ENCODE results near the gene RAP1GAP. TPM values are rescaled to one million over a fixed set of nuclear protein-coding genes. Genes with fewer than 3 reads are reported as not detected.

The RAP1GAP gene
- total RNA-seq, 4 donors from 2014 or later, result 14.1 to 37.4 (median 28.8) TPM

- peaks cover 0 to 12% (median 9%) of the 10 kb centered on the region in 4 donors for H3K4me1 ChIP-seq
- 54 to 57% methylated on average over 8 to 10 of the region's 10 CpGs for WGBS, 2 donors (ENCODE audit: low coverage in 1 of 2)
- H3K9me3 ChIP-seq, result no peaks in the 10 kb centered on the region
- no peak overlapping the region for H3K4me3 ChIP-seq
- no peaks in the 10 kb centered on the region for H3K36me3 ChIP-seq
- in situ Hi-C loops (cut with MboI; ENCODE audit: low pct_ligation_motif_present in 1 of 4, low pct_unique_long_range_greater_than_20kb in 1 of 4, low sequenced_read_pairs in 3 of 4), result no loop called here
- peak; percentile 57 for DNase-seq
- peak overlapping the region; percentile 40 to 69 (median 42) for H3K27ac ChIP-seq
- peaks cover 13% of the 10 kb centered on the region for H3K27me3 ChIP-seq
- TF ChIP-seq POLR2AphosphoS5 (IDR thresholded peaks at IDR 0.05) (peak in 1 of 3 donors; percentile 22), EP300 (IDR thresholded peaks at IDR 0.05; ENCODE audit: low read depth) (no peak)
- intact Hi-C loops (cut with DNase I; ENCODE audit: low total_unique reads), result no loop called here
Measured at GRCh38 chr1:21623410-21623961, 45.7 kb downstream of the RAP1GAP start.

- H3K4me3 ChIP-seq, result peak overlapping the region in 2 of 4 donors; percentile 32 to 46
- intact Hi-C loops (cut with DNase I; ENCODE audit: low total_unique reads), result no loop called here
Measured at GRCh38 chr1:21622466-21623315, 46.5 kb downstream of the RAP1GAP start.

GRCh38 chr1:21621761-21622436, 47.3 kb downstream of the RAP1GAP start:
- Histone ChIP-seq H3K27me3 (peaks cover 13% of the 10 kb centered on the region), H3K27ac (peak overlapping the region in 2 of 4 donors; percentile 53 to 54), H3K9me3 (no peaks in the 10 kb centered on the region), H3K4me3 (peak overlapping the region in 3 of 4 donors; percentile 32 to 50 (median 46)), H3K4me1 (peaks cover 0 to 12% (median 9%) of the 10 kb centered on the region in 4 donors), H3K36me3 (no peaks in the 10 kb centered on the region)
- TF ChIP-seq CTCF (IDR thresholded peaks at IDR 0.05) (no peak), EP300 (IDR thresholded peaks at IDR 0.05; ENCODE audit: low read depth) (no peak), POLR2A (IDR thresholded peaks at IDR 0.05) (no peak), POLR2AphosphoS5 (IDR thresholded peaks at IDR 0.05) (no peak)
- intact Hi-C loops (cut with DNase I; ENCODE audit: low total_unique reads) (no loop called here), in situ Hi-C loops (cut with MboI; ENCODE audit: low pct_ligation_motif_present in 1 of 4, low pct_unique_long_range_greater_than_20kb in 1 of 4, low sequenced_read_pairs in 3 of 4) (no loop called here)
- DNase-seq, result no peak
- 42% methylated on average over 15 of the region's 39 CpGs; no CpG with 5 or more reads in 1 of the 2 donors for WGBS, 2 donors (ENCODE audit: low coverage in 1 of 2)

More at GRCh38 chr1:21622466-21623315, 46.5 kb downstream of the RAP1GAP start:
- Histone ChIP-seq H3K9me3 (no peaks in the 10 kb centered on the region), H3K36me3 (no peaks in the 10 kb centered on the region), H3K27ac (peak overlapping the region; percentile 40 to 69 (median 42)), H3K4me1 (peaks cover 0 to 12% (median 9%) of the 10 kb centered on the region in 4 donors), H3K27me3 (peaks cover 13% of the 10 kb centered on the region)
- no peak for TF ChIP-seq POLR2A (IDR thresholded peaks at IDR 0.05)
- no peak for TF ChIP-seq CTCF (IDR thresholded peaks at IDR 0.05)
- TF ChIP-seq POLR2AphosphoS5 (IDR thresholded peaks at IDR 0.05), result no peak
- no peak for TF ChIP-seq EP300 (IDR thresholded peaks at IDR 0.05; ENCODE audit: low read depth)
- in situ Hi-C loops (cut with MboI; ENCODE audit: low pct_ligation_motif_present in 1 of 4, low pct_unique_long_range_greater_than_20kb in 1 of 4, low sequenced_read_pairs in 3 of 4), result no loop called here
- WGBS, 2 donors (ENCODE audit: low coverage in 1 of 2), result 23% methylated on average over 23 of the region's 62 CpGs; no CpG with 5 or more reads in 1 of the 2 donors
- peak; percentile 71 for DNase-seq

- H3K4me1 ChIP-seq, result peaks cover 0 to 12% (median 9%) of the 10 kb centered on the region in 4 donors
- intact Hi-C loops (cut with DNase I; ENCODE audit: low total_unique reads), result no loop called here
- H3K9me3 ChIP-seq, result no peaks in the 10 kb centered on the region
- DNase-seq, result no peak
- H3K36me3 ChIP-seq, result no peaks in the 10 kb centered on the region
- 51 to 86% methylated on average over 2 to 7 of the region's 7 CpGs for WGBS, 2 donors (ENCODE audit: low coverage in 1 of 2)
- peak overlapping the region in 3 of 4 donors; percentile 4 to 50 (median 46) for H3K4me3 ChIP-seq
- in situ Hi-C loops (cut with MboI; ENCODE audit: low pct_ligation_motif_present in 1 of 4, low pct_unique_long_range_greater_than_20kb in 1 of 4, low sequenced_read_pairs in 3 of 4), result no loop called here
- TF ChIP-seq CTCF (IDR thresholded peaks at IDR 0.05) (no peak), POLR2AphosphoS5 (IDR thresholded peaks at IDR 0.05) (no peak), EP300 (IDR thresholded peaks at IDR 0.05; ENCODE audit: low read depth) (no peak), POLR2A (IDR thresholded peaks at IDR 0.05) (no peak)
- H3K27ac ChIP-seq, result no peak overlapping the region
- peaks cover 13% of the 10 kb centered on the region for H3K27me3 ChIP-seq
Measured at GRCh38 chr1:21621051-21621450, 48.1 kb downstream of the RAP1GAP start.

Data from transverse colon (tissue), 4 donors.